Omental fat pad (tissue), 4 donors: Measurements from ENCODE around the gene CORIN. TPM values are rescaled to one million over a fixed set of nuclear protein-coding genes. Genes with fewer than 3 reads are reported as not detected.

Experiments used
- ATAC-seq: fragments of 150-250 bp; one replicate; pipeline ENCODE4 v1.9.1; 2016; ENCODE audit warnings: mild to moderate bottlenecking, moderate library complexity; ENCODE audit not compliant: low FRiP score
- DNase-seq: peaks from one replicate; pipeline ENCODE4 v3.0.0-alpha.2; 2019; ENCODE audit warnings: low spot score
- CTCF ChIP-seq, 3 donors: fragments of 450-650 bp; IDR thresholded peaks; one replicate each; pipeline ENCODE4 v1.5.1; 2016 to 2017; ENCODE audit warnings: antibody characterized with exemption in 3 of 3, mild to moderate bottlenecking in 3 of 3, moderate library complexity in 2 of 3
- total RNA-seq, 4 donors: library from RNA; depleted of rRNA; stranded (reverse); fragments of >200 nt; gene quantifications; one replicate each; pipeline ENCODE4 v1.1.0, GENCODE V29; 2016

CORIN gene, protein sequence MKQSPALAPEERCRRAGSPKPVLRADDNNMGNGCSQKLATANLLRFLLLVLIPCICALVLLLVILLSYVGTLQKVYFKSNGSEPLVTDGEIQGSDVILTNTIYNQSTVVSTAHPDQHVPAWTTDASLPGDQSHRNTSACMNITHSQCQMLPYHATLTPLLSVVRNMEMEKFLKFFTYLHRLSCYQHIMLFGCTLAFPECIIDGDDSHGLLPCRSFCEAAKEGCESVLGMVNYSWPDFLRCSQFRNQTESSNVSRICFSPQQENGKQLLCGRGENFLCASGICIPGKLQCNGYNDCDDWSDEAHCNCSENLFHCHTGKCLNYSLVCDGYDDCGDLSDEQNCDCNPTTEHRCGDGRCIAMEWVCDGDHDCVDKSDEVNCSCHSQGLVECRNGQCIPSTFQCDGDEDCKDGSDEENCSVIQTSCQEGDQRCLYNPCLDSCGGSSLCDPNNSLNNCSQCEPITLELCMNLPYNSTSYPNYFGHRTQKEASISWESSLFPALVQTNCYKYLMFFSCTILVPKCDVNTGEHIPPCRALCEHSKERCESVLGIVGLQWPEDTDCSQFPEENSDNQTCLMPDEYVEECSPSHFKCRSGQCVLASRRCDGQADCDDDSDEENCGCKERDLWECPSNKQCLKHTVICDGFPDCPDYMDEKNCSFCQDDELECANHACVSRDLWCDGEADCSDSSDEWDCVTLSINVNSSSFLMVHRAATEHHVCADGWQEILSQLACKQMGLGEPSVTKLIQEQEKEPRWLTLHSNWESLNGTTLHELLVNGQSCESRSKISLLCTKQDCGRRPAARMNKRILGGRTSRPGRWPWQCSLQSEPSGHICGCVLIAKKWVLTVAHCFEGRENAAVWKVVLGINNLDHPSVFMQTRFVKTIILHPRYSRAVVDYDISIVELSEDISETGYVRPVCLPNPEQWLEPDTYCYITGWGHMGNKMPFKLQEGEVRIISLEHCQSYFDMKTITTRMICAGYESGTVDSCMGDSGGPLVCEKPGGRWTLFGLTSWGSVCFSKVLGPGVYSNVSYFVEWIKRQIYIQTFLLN
- total RNA-seq: under 1 TPM in 2 of 4 donors, not detected in 2; 0.28 to 0.48 TPM

DNA sequence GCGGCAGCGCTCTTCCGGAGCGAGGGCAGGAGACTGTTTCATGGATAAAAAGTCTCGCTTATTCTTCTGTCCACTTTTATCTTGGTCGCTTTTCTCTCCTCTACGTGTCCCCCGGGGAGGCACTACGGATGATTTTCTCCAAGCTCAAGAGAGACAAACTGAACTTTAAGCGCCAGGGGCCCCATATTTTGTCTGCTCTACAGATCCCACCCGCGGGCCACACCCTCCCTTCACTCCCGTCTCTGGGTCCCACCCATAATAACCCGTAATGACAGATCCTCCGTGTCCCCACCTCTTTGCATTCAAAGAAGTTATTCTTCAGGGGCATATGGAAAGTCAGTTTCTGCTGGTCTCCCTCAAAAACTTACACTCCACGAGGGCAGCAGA lies at the start of gene CORIN:
TSS of gene CORIN (minus strand) at position 160 of the 387 bp plus-strand sequence. CDS start at position 42, 118 bp downstream.
- no peak for DNase-seq
- no peak for TF ChIP-seq CTCF (IDR thresholded peaks at IDR 0.05)
- no peak for ATAC-seq

- TF ChIP-seq CTCF (IDR thresholded peaks at IDR 0.05): no peak
- ATAC-seq (no peak), DNase-seq (no peak)
Observed at GRCh38 chr4:47882228-47882627, 44.4 kb upstream of the CORIN start.

DNA sequence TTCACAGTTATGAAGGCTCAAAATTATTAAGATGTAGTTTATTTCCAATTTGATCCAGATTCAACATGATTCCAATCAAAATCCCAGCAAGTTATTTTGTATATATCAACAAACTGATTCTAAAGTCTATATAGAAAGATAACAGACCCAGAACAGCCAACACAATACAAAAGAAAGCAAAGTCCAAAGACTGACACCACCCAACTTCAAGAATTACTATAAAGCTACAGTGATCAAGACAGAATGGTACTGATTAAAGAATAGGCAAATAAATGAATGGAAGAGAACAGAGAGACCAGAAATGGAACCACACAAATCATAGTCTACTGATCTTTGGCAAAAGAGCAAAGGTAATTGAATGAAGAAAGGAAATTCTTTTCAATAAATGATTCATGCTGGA lies 41.6 kb upstream of the CORIN start:
- DNase-seq (no peak), ATAC-seq (no peak)
- TF ChIP-seq CTCF (IDR thresholded peaks at IDR 0.05): no peak

- no peak for ATAC-seq
Observed at GRCh38 chr4:47876784-47877546, 39.1 kb upstream of the CORIN start.

DNA sequence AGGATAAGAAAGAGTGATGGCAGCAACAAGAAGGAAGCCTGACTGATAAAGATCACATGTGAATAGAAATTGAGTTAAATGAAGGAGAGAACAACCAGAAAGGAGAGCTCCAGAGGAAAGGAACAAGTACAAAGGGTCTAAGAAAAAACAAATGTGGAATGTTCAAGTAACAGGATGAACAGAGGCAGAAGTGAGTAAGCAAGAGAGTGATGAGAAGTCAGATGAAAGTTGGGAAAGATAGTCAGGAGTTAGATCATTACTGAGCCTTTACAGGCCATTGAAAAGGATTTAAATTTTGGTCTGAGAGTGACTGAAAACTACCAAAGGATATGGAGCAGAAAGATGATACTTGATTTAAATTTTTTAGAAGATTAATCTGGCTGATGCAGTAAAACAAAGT lies 38.4 kb upstream of the CORIN start:
- DNase-seq (no peak), ATAC-seq (no peak)
- no peak for TF ChIP-seq CTCF (IDR thresholded peaks at IDR 0.05)

More at GRCh38 chr4:47876784-47877546, 39.1 kb upstream of the CORIN start:
- TF ChIP-seq CTCF (IDR thresholded peaks at IDR 0.05): no peak
- no peak for DNase-seq

DNA sequence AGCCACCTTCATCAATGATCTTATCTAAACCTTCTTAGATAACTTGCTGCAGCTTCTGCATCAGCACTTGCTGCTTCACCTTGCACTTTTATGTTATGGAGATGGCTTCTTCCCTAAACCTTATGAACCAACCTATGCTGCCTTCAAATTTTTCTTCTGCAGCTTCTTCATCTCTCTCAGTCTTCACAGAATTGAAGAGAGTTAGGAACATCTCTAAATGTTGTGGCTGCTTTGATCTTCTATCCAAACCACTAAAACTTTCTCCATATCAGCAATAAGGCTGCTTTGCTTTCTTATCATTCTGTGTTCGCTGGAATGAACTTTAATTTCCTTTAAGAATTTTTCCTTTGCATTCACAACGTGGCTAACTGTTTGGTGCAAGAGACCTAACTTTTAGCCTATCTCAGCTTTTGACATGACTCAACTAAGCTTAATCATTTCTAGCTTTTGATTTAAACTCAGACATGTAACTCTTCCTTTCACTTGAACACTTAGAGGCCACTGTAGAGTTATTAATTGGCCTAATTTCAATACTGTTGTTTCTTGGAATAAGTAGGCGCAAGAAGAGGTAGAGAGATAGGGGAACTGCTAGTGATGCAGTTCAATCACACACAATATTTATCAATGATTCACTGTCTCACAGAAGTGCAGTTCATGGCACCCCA lies 36.1 kb upstream of the CORIN start:
- DNase-seq (no peak), ATAC-seq (no peak)
- TF ChIP-seq CTCF (IDR thresholded peaks at IDR 0.05): no peak
